HG03442 (cell line): ENCODE data around the gene TRIM26.

ENCODE experiments used
- ATAC-seq: cut with Tn5 transposase; IDR thresholded peaks from one replicate; pipeline ENCODE4 v1.9.1; 2021; ENCODE audit warnings: mild to moderate bottlenecking, moderate library complexity; ENCODE audit not compliant: unreplicated experiment

Gene TRIM26

GRCh38 chr6:30211899-30212298 is 1.3 kb downstream of the TRIM26 start:
- no peak for ATAC-seq

DNA sequence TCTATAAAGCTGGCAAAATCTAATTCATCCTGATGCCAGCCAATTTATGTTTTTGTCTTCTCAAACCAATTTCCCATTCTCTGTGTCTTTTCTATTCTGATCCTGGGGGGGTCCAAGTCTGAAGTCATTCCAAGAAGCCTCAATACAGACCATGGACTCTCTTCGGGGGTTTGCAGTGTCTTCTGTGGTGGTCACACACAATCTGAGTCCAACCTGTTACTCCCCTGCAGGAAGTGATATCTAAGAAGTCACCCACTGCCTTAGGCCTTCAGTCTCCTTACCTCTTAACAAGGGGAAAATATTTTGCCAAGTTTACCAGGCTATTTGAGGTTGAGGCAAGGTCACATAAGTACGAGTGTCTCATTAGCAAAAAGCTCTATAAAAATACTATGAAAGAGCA is 1.9 kb downstream of the TRIM26 start:
- ATAC-seq: no peak

GRCh38 chr6:30207619-30208295 is 5.4 kb downstream of the TRIM26 start:
- no peak for ATAC-seq

GRCh38 chr6:30206799-30207618 is 6.2 kb downstream of the TRIM26 start:
- ATAC-seq: no peak

DNA sequence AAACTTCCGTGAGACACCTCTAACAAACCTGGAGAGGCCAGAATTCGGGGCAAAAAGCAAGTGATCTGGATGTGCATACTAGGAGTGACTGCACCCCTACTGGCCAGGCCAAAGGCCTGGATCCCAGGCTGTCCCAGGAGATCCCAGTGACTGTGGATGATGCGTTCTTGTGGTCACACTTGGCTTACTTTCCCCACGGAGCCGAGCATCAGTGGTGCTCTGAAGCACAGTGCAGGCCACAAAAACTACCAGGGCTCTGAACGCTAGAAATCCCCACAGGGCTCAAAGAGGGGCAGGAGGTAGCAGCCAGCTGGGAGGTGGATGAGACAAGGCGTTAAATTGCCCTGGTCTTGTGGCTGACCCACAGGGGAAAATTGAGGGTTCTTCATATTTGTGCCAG is 7.1 kb downstream of the TRIM26 start:
- no peak for ATAC-seq

DNA sequence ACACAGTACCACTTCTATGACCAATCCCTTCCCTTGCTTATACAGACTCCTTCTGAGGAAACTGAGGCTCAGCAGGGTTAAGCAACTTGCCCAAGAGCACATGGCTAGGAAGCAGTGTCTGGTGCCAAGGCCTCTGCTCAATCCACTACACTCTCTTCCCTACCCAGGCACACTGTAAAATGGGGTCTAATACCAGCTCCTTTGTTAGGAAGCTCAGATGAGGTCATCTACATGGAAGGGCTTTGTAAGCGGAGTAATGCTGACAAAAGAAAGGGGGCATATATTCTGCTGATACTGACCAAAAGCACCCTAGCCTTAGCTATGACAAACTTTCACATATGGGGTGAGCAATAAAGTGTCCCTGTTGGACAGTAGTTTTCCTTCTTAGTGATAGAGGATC is 9.1 kb downstream of the TRIM26 start:
- no peak for ATAC-seq

GRCh38 chr6:30202366-30202765 is 10.8 kb downstream of the TRIM26 start:
- no peak for ATAC-seq

- ATAC-seq: no peak
Measured at GRCh38 chr6:30200551-30201281, 12.5 kb downstream of the TRIM26 start.

DNA sequence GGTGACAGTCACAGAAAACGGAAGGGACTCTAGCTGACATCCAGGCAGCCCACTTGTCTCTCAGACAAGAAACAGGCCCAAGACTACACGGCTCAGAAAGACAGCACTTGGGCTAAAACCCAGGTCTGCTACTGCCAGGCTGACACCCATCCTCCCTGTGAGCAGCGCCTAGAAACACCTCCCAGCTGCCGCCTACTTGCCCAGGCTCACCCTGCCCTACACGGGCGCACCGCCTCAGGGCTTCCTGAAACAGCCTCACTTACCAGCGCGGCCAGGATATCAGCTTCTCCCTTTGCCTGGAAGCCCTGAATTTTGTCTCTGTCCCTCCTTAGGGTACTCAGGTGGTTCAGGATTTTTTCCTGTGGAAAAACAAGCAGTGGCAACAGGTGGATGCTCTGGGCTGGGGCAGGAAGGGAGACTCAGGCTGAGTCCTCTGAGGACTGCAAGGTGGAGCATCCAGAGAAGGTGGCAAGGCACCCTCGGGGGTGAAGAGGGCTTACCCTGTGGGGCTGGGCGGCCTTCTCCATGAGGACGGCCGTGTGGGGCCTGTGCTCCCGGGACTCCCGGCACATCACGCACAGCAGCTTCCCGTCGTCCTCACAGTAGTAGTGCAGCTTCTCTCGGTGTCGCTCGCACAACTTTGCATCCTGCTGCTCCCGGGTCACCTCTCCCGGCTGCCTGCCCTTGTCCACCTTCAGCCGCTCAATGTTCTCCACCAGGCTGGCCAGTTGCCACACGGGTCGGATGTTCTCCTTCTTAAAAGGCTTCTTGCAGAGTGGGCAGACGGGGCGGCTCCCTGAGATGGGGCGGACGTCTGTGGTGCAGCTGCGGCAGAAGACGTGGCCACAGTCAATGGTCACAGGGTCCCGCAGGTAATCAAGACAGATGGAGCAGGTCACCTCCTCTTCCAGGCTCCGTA is 14.8 kb downstream of the TRIM26 start:
- ATAC-seq: no peak

GRCh38 chr6:30196376-30196775 is 16.8 kb downstream of the TRIM26 start:
- ATAC-seq: no peak

DNA sequence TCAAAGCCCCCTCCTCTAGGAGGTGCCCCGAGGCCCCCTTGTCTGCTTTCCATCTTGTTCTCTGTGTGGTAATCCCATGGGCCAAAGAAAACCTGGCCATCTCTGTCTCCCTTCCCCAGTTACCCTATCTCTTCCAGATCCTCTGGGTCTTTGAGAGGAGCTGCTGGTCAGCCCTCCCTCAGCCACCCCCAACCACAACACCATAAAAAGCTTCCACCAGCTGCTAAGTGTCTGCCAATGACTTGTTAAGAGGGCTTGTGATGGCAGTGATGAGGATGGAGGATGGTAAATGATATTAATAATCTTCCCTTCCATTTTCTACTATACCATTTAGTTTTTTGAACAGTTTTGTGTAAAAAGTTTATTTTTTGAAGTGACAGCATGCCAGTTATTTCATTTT is 17.3 kb downstream of the TRIM26 start:
- no peak for ATAC-seq

DNA sequence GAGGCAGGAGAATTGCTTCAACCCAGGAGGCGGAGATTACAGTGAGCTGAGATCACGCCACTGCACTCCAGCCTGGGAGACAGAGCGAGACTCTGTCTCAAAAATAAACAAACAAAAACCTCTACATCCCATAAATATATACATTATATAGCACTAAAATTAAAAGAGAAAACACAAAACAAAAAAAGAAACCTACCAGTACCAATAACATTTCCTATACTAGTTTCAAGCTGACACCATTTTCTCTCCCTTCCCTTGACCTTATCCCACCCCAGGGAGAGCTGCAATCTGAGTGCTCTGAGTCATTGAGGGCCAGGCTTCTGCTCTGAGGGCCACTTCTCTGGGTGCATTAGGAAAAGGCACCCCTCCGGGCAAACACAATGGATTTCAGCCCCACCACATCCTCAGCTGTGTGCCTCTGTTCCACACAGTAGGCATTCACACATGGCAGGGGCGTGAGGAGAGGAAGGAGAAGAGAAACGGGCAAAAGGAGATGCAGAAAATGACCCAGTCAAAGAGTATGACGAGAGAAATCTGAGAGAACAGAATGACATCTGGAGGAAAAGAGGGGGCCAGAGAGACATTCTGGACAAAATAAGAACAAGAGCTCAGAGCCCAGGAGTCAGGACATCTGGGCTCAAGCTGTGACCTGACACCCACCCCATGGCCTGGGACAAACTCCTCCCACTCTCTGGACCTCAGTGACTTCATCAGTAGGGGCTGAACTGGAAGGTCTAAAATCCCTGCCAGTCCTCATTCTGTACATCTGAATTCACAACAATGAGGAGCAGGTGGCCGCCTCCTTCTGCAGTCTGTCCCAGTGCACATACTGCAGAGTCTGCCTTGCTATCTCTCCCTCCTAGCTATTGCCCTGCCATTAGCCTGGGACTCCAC is 18.2 kb downstream of the TRIM26 start:
- ATAC-seq: no peak

DNA sequence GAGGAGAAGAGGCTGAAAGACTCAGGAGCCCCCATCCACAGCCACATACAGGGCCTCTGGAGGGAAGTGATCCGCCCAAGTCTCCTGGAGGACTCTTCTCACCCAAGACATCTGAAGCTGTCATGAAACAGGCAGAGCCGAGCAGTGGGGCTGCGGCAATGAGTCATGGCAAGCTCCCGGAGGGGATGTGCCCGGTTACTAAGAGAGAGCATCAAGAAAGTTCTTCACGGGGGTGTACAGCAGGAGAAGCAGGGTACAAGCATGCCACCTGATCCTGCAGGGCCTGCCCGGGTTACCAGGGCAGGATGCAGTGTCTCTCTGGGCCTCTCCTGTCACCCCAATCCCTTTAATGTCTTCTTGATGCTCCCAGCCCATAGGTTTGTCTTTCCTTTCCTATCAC is 21.1 kb downstream of the TRIM26 start:
- ATAC-seq: no peak

DNA sequence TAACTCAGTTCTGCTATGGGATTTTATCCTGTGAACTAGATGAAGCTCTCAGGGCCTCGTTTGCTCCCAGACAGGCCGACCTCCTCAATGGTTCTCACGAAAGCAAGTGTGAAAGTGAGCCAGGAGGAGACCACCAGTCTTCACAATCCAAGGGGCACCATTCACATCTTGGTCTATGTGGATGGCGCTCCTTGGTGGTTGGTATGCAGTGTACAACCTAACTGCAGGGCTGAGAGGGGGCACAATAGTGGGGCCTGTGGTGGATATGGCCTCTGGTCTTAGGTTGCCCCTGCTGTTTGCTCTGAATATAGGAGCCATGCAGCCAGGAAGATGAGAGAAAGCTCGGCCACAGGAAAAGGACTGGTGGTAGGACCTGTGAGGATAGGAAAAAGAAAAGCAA is 24.7 kb downstream of the TRIM26 start:
- no peak for ATAC-seq

DNA sequence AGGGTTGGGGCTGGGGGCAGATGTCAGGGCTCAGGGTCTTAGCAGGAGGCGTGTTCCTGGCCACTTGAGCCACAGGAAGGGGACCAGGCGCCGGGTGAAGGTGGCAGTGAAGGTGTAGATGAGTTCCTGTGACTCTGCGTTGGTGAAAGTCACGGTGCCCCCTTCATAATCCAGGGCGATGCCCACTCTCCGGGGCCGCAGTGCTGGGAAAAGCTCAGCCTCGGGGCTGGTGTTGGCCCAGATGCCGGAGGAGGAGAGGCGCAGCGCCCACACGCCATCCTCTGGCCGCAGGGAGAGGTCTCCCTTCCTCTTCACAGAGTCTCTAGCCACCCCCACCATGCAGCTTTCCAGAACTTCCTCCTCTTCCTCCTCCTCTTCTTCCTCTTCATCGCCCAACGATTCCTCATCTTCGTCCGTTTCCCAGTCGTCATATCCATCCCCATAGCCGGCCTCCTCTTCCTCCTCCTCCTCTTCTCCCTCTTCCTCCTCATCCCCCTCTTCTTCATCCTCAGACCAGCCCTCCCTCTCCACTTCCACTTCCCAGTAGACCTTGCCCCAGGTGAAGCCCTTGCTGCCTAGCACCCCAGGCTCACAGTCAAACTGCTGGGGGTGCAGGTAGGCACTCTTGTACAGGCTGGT is 27.2 kb downstream of the TRIM26 start:
- no peak for ATAC-seq

- ATAC-seq: no peak
Measured at GRCh38 chr6:30184417-30185031, 28.7 kb downstream of the TRIM26 start.

DNA sequence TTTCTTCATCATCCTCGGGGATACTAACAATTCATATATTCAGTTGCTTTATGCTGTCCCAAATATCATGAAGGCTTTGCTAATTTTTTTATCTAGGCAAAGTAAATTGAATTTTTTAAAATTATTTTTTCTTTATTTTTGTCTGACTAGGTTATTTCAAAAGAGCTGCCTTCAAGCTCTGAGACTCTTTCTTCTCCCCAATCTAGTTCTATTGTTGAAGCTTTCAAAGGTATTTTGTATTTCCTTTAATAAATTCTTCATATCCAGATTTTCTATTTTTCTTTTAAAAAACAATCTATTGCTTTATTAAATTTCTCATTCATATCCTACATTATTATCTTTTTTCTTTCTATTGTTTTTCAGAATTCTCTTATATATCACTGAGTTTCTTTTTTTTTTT is 33.1 kb downstream of the TRIM26 start:
- no peak for ATAC-seq

GRCh38 chr6:30178837-30179236 is 34.4 kb downstream of the TRIM26 start:
- ATAC-seq: no peak

- no peak for ATAC-seq
Measured at GRCh38 chr6:30175765-30176164, 37.4 kb downstream of the TRIM26 start.
